DND-41 (cell line): ENCODE measurements around the gene PPP1R16B.

ENCODE experiments used
- ATAC-seq: fragments of 200-7000 bp; cut with Tn5 transposase; 3 replicates; pipeline ENCODE4 v1.9.1; 2021; ENCODE audit warnings: low read depth; ENCODE audit not compliant: insufficient read depth
- DNase-seq: peaks from one replicate; pipeline ENCODE4 v3.0.0-alpha.2; 2020
- H2AFZ ChIP-seq: 2 replicates; pipeline ENCODE4 v1.6.0; 2012; ENCODE audit warnings: low read depth, low read length
- H3K27ac ChIP-seq: 2 replicates; pipeline ENCODE4 v1.5.1; 2012; ENCODE audit warnings: low read length, inconsistent platforms
- H3K27me3 ChIP-seq: fragments of 200-600 bp; sonication (generic); 2 replicates; pipeline ENCODE4 v1.6.0; 2012; ENCODE audit warnings: low read length, mild to moderate bottlenecking, inconsistent platforms; ENCODE audit not compliant: insufficient read depth, poor library complexity
- H3K36me3 ChIP-seq: 2 replicates; pipeline ENCODE4 v1.5.1; 2012; ENCODE audit warnings: low read length, inconsistent platforms; ENCODE audit not compliant: insufficient read depth
- H3K4me1 ChIP-seq: 2 replicates; pipeline ENCODE4 v1.5.1; 2012; ENCODE audit warnings: mild to moderate bottlenecking, low read length; ENCODE audit not compliant: insufficient read depth
- H3K4me2 ChIP-seq: 2 replicates; pipeline ENCODE4 v1.6.0; 2012; ENCODE audit warnings: mild to moderate bottlenecking, moderate library complexity, low read length, inconsistent platforms; ENCODE audit not compliant: insufficient read depth
- H3K4me3 ChIP-seq, 2 experiments: fragments of 200-600 bp in 1 of 2; shearing (Covaris generic) in 1 of 2; 2 replicates each; pipeline ENCODE4 v1.5.1; 2012 to 2016; ENCODE audit warnings: inconsistent platforms in 2 of 2, low read length in 2 of 2, mild to moderate bottlenecking in 2 of 2, low read depth in 1 of 2, moderate library complexity in 1 of 2
- H3K79me2 ChIP-seq: 2 replicates; pipeline ENCODE4 v1.6.0; 2012; ENCODE audit warnings: low read length, inconsistent platforms; ENCODE audit not compliant: insufficient read depth
- H3K9ac ChIP-seq: 2 replicates; pipeline ENCODE4 v1.6.0; 2012; ENCODE audit warnings: low read depth, mild to moderate bottlenecking, inconsistent platforms, low read length, moderate library complexity
- H3K9me3 ChIP-seq: 2 replicates; pipeline ENCODE4 v1.5.1; 2012; ENCODE audit warnings: low read length, moderate library complexity, mild to moderate bottlenecking, inconsistent platforms; ENCODE audit not compliant: insufficient read depth, severe bottlenecking
- H4K20me1 ChIP-seq: 2 replicates; pipeline ENCODE4 v1.6.0; 2012; ENCODE audit warnings: low read length; ENCODE audit not compliant: insufficient read depth
- EZH2 ChIP-seq: IDR thresholded peaks from 3 replicates; pipeline ENCODE4 v1.6.1; 2012; ENCODE audit warnings: borderline replicate concordance, low read depth, mild to moderate bottlenecking, moderate library complexity, low read length, inconsistent platforms; ENCODE audit not compliant: severe bottlenecking
- TF ChIP-seq, protein P1 (sequence below): IDR thresholded peaks from 2 replicates; pipeline ENCODE4 v1.5.1; 2012; ENCODE audit warnings: borderline replicate concordance, low read length, moderate library complexity, mild to moderate bottlenecking; ENCODE audit not compliant: poor library complexity, severe bottlenecking; ENCODE audit errors: extremely low read depth

The PPP1R16B gene

DNA sequence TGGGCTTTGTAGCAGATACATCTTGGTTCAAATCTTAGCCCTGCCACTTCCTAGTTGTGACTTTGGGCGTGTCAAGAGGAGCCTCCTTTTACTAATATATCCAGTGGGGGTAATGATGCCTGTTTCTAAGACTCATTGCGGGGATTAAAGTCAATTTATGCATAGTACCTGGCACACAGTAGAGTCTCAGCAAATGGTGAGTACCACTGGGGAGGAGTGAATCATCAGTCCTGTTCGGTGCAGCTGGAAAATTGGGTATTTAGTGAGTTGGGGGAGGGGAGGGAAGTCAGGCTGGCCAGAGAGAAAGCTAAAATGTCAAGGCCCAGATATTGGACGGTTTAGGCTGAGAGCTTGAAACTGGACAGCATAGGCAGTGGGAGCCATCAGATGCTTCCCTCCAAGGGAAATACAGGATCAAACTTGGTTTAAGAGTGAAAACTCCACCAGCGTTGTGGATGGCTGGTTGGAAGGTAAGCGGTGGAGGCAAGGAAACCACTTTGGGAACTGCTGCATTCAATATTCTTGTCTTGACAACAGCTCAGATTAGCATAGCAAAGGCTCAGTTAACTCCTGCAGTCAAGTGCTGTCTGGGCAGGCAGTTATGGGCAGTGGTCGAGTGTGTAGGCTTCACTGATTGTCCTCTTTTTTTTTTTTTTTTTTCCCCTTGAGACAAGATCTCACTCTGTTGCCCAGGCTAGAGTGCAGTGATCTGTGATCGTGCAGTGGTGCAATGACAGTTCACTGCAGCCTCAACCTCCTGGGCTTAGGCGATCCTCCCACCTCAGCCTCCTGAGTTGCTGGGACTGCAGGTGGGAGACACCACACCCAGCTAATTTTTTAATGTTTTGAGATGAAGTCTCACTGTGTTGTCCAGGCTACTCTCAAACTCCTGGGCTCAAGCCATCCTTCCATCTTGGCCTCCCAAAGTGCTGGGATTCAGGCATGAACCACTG, 12.9 kb downstream of the PPP1R16B start:
- no peak overlapping the region for H2AFZ ChIP-seq
- DNase-seq, result no peak
- no peaks in the 10 kb centered on the region for H3K9me3 ChIP-seq
- H3K27ac ChIP-seq, result no peak overlapping the region
- no peaks in the 10 kb centered on the region for H4K20me1 ChIP-seq
- H3K79me2 ChIP-seq, result no peaks in the 10 kb centered on the region
- no peak for ATAC-seq
- TF ChIP-seq, protein P1, sequence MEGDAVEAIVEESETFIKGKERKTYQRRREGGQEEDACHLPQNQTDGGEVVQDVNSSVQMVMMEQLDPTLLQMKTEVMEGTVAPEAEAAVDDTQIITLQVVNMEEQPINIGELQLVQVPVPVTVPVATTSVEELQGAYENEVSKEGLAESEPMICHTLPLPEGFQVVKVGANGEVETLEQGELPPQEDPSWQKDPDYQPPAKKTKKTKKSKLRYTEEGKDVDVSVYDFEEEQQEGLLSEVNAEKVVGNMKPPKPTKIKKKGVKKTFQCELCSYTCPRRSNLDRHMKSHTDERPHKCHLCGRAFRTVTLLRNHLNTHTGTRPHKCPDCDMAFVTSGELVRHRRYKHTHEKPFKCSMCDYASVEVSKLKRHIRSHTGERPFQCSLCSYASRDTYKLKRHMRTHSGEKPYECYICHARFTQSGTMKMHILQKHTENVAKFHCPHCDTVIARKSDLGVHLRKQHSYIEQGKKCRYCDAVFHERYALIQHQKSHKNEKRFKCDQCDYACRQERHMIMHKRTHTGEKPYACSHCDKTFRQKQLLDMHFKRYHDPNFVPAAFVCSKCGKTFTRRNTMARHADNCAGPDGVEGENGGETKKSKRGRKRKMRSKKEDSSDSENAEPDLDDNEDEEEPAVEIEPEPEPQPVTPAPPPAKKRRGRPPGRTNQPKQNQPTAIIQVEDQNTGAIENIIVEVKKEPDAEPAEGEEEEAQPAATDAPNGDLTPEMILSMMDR, result no peak
- no peak for TF ChIP-seq EZH2
- no peaks in the 10 kb centered on the region for H3K27me3 ChIP-seq
- H3K36me3 ChIP-seq, result no peaks in the 10 kb centered on the region
- no peak overlapping the region for H3K4me2 ChIP-seq
- no peak overlapping the region for H3K4me3 ChIP-seq
- no peaks in the 10 kb centered on the region for H3K4me1 ChIP-seq
- no peak overlapping the region for H3K9ac ChIP-seq

GRCh38 chr20:38825571-38825900, 20.0 kb downstream of the PPP1R16B start:
- Histone ChIP-seq H3K79me2 (no peaks in the 10 kb centered on the region), H3K4me3 (no peak overlapping the region), H2AFZ (no peak overlapping the region), H3K9me3 (no peaks in the 10 kb centered on the region), H3K4me1 (no peaks in the 10 kb centered on the region), H3K9ac (no peak overlapping the region), H3K36me3 (no peaks in the 10 kb centered on the region), H3K27ac (no peak overlapping the region), H4K20me1 (no peaks in the 10 kb centered on the region), H3K27me3 (no peaks in the 10 kb centered on the region), H3K4me2 (no peak overlapping the region)
- ATAC-seq (no peak), DNase-seq (no peak)
- no peak for TF ChIP-seq EZH2
- TF ChIP-seq, protein P1, result no peak

GRCh38 chr20:38825901-38826625, 20.6 kb downstream of the PPP1R16B start:
- no peak overlapping the region for H3K4me3 ChIP-seq
- no peak overlapping the region for H2AFZ ChIP-seq
- H4K20me1 ChIP-seq, result no peaks in the 10 kb centered on the region
- no peak overlapping the region for H3K9ac ChIP-seq
- TF ChIP-seq, protein P1, result no peak
- TF ChIP-seq EZH2, result no peak
- no peaks in the 10 kb centered on the region for H3K79me2 ChIP-seq
- no peak overlapping the region for H3K27ac ChIP-seq
- H3K4me2 ChIP-seq, result no peak overlapping the region
- ATAC-seq (no peak; the same call in 2 of the 3 replicates), DNase-seq (no peak)
- no peaks in the 10 kb centered on the region for H3K4me1 ChIP-seq
- H3K27me3 ChIP-seq, result no peaks in the 10 kb centered on the region
- H3K36me3 ChIP-seq, result no peaks in the 10 kb centered on the region
- no peaks in the 10 kb centered on the region for H3K9me3 ChIP-seq
